Lower leg skin (tissue), 4 donors: ENCODE measurements around the gene SEC24D. TPM values are rescaled to one million over a fixed set of nuclear protein-coding genes. Genes with fewer than 3 reads are reported as not detected.

Source experiments
- DNase-seq, 2 donors: peaks; one replicate each; pipeline ENCODE4 v3.0.0-alpha.2; 2019; ENCODE audit warnings: low spot score in 2 of 2
- H3K4me3 ChIP-seq: fragments of 200-600 bp; sonication (generic); 2 replicates; pipeline ENCODE4 v1.5.1; 2017; ENCODE audit warnings: mild to moderate bottlenecking, low read depth; ENCODE audit not compliant: poor library complexity, severe bottlenecking
- POLR2A ChIP-seq, 2 donors: fragments of 450-650 bp; IDR thresholded peaks; one replicate each; pipeline ENCODE4 v1.6.1; 2016 to 2017; ENCODE audit warnings: antibody characterized with exemption in 2 of 2, mild to moderate bottlenecking in 1 of 2, moderate library complexity in 1 of 2
- WGBS, 2 donors: methylation state at CpG; one replicate each; pipeline ENCODE4 v1.1.5; 2018; 5-methylcytosine and 5-hydroxymethylcytosine counted together
- intact Hi-C: fragments of 100-400 bp; cut with DNase I; formaldehyde crosslinking; loops from one replicate; pipeline ENCODE4 v1.15.0; 2023; ENCODE audit warnings: low total_unique reads
- total RNA-seq, 4 donors: library from RNA; depleted of rRNA; stranded (reverse); fragments of >200 nt; gene quantifications; one replicate each; pipeline ENCODE4 v1.1.0, GENCODE V29; 2016
- TF ChIP-seq, protein P1 (sequence below), 3 donors: fragments of 450-650 bp; IDR thresholded peaks; one replicate each; pipeline ENCODE4 v1.5.1; 2016; ENCODE audit warnings: antibody characterized with exemption in 3 of 3, mild to moderate bottlenecking in 3 of 3, moderate library complexity in 2 of 3

Gene SEC24D
- total RNA-seq, 4 donors from 2014 or later: 8.0 to 14.8 (median 12.9) TPM

DNA sequence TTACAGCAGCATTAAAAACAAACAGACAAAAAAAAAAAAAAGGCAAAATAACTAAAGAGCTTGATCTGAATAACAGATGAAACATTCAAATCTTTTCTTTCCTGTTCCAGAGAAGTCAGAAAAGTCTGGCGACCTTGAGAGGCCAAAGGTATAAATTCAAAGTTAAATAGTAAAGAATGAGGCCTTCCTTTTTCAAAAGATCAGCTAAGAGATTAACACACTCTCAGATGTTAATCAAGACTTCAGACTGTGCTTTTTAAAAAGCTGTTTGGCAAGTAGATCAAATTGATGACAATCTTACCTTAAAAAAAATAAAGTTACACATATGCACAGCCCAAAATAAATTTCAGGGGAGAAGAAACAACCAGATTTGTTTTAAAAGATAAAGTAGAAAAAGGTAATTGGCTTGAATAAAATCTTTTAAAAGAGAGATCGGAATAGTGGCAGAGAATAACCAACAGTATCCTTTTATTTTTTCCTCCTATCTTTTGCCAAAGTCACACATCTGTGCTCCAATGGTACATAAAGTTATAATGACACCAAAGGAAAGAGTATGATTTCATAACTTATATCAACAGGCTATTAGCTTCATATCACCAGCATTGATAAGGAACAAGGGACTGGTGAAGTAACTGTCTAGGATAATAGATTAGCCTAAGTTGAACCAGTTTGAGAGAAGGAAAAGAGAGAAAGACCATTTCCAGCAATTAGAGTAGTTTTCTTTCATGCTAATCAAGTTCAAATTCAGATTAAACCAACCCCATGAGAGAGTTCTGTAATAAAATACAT lies 80.3 kb downstream of the SEC24D start:
- TF ChIP-seq, protein P1, sequence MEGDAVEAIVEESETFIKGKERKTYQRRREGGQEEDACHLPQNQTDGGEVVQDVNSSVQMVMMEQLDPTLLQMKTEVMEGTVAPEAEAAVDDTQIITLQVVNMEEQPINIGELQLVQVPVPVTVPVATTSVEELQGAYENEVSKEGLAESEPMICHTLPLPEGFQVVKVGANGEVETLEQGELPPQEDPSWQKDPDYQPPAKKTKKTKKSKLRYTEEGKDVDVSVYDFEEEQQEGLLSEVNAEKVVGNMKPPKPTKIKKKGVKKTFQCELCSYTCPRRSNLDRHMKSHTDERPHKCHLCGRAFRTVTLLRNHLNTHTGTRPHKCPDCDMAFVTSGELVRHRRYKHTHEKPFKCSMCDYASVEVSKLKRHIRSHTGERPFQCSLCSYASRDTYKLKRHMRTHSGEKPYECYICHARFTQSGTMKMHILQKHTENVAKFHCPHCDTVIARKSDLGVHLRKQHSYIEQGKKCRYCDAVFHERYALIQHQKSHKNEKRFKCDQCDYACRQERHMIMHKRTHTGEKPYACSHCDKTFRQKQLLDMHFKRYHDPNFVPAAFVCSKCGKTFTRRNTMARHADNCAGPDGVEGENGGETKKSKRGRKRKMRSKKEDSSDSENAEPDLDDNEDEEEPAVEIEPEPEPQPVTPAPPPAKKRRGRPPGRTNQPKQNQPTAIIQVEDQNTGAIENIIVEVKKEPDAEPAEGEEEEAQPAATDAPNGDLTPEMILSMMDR (IDR thresholded peaks at IDR 0.05): no peak
- TF ChIP-seq POLR2A (IDR thresholded peaks at IDR 0.05): no peak
- H3K4me3 ChIP-seq: no peak overlapping the region
- DNase-seq: no peak
- 46% methylated on average over 2 of the region's 2 CpGs for WGBS, 2 donors
- intact Hi-C loops: no loop called here

DNA sequence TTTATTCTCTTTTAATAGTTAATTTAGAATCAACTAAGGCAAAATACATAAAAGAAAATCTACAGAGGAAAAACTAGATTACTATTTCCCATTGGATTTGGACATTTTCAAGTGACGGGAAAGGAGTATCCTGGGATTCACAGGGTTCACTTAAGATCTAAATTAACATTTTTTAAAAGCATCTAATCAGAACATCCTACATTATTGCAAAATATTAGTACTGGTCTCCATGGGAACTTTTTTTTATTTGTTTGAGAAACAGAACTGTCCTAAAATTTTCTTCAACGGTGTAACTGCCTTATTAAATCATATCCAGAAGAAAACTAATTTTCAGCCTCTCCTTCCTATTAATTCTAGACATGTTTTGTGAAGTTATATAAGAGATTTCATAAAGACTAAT lies 81.0 kb downstream of the SEC24D start:
- WGBS, 2 donors: 38 to 46% methylated on average over 2 of the region's 2 CpGs
- intact Hi-C loops: no loop called here
- TF ChIP-seq, protein P1 (IDR thresholded peaks at IDR 0.05): no peak
- TF ChIP-seq POLR2A (IDR thresholded peaks at IDR 0.05): no peak
- H3K4me3 ChIP-seq: no peak overlapping the region
- DNase-seq: no peak

DNA sequence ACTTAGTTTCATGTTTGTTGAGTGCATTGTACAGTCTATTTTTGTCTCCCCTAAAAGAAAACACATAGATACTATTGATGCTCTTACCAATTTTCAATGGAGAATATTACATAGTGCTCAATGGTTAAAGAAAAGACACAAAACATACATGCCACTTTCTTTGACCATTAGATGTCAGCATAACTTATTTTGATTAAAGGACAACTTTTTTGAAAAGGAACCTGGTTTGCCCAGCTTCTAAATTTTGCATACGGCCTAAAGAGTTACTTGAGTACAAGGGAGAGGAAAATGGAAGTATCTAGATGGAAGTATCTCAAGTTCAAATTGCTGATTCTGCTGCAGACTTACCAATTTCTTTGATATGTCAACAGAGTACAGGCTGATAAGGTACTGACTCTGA lies 82.2 kb downstream of the SEC24D start:
- 71 to 81% methylated on average over 1 of the region's 1 CpG for WGBS, 2 donors
- no peak overlapping the region for H3K4me3 ChIP-seq
- intact Hi-C loops: no loop called here
- TF ChIP-seq POLR2A (IDR thresholded peaks at IDR 0.05): no peak
- TF ChIP-seq, protein P1 (IDR thresholded peaks at IDR 0.05): no peak
- DNase-seq: no peak

DNA sequence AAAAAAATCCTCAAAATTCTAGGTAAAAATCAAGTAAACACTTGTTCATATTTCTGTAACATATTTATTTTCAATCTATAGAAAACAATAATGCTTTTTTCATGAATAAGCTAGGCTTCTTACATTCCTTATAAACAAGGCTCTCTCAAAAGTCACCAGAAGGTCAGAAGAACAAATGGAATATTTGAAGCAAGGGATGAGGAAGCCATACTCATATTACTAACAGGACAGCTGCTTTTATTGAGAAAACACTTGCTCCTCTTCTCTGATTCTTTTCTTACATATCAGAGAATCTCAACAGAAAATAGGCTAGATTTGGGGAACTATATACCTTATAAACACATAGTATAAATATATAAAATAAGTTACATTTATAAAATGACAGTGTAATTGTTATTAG lies 82.8 kb downstream of the SEC24D start:
- DNase-seq: no peak
- no peak overlapping the region for H3K4me3 ChIP-seq
- intact Hi-C loops: no loop called here
- no peak for TF ChIP-seq POLR2A (IDR thresholded peaks at IDR 0.05)
- TF ChIP-seq, protein P1 (IDR thresholded peaks at IDR 0.05): no peak

DNA sequence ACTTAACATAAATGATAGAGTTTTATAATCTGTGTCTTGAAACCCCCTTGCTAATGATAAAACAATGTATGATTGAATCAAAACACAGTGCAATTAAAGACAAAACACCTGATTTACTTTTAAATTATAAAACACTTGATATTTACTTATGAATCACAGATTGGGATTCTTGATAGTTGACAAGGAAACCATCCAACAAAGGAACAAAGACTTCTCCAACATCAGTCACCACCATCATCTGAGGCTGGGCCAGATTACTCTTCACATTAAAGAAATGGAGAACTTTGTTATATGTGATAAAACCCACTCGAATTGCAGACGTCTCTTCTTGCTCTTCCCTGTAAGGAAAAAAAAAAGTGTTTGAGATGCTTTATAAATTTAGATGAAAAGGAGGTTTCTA lies 83.4 kb downstream of the SEC24D start:
- intact Hi-C loops: no loop called here
- 68 to 73% methylated on average over 2 of the region's 2 CpGs for WGBS, 2 donors
- TF ChIP-seq, protein P1 (IDR thresholded peaks at IDR 0.05): no peak
- TF ChIP-seq POLR2A (IDR thresholded peaks at IDR 0.05): no peak
- DNase-seq: no peak
- no peak overlapping the region for H3K4me3 ChIP-seq
